A549 treated with dexamethasone at 1 μM for 4 hours (cell line): ENCODE data around the gene KCNK15. TPM values are rescaled to one million over a fixed set of nuclear protein-coding genes. Genes with fewer than 3 reads are reported as not detected.

Experiments used
- total RNA-seq: library from RNA; stranded (reverse); fragments of 200-300 nt; extraction: Qiagen RNA extraction; gene quantifications from 5 replicates; pipeline ENCODE4 v1.2.3, GENCODE V29; 2022

Gene KCNK15
- total RNA-seq: 0.41 to 0.73 TPM (median 0.66 TPM) in 5 replicates

DNA sequence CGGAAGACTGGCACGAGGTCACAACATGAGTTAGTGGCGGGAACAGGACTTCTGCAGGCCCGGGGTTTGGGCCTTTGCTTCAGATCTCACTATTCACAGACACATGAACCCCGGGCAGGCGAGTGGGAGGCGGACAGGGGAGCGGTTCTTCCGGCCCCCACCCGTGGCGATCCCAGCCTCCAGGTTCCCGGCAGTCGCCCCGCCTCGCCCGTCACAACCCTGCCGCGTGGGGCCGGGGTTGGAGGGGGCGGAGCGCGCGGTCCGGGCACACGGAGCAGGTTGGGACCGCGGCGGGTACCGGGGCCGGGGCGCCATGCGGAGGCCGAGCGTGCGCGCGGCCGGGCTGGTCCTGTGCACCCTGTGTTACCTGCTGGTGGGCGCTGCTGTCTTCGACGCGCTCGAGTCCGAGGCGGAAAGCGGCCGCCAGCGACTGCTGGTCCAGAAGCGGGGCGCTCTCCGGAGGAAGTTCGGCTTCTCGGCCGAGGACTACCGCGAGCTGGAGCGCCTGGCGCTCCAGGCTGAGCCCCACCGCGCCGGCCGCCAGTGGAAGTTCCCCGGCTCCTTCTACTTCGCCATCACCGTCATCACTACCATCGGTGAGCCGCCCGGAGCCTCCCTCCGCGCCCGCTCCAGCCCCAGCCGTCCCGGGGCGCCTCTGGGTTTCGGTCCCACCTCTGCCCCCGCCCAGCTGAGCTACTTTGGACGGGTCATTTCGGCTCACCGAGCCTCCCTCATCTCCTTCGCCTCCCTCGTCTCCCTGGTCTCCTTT is at the start of gene KCNK15:
KCNK15 (plus strand) TSS at position 268 of the 769 bp plus-strand sequence; CDS start at position 314, 46 bp downstream.

DNA sequence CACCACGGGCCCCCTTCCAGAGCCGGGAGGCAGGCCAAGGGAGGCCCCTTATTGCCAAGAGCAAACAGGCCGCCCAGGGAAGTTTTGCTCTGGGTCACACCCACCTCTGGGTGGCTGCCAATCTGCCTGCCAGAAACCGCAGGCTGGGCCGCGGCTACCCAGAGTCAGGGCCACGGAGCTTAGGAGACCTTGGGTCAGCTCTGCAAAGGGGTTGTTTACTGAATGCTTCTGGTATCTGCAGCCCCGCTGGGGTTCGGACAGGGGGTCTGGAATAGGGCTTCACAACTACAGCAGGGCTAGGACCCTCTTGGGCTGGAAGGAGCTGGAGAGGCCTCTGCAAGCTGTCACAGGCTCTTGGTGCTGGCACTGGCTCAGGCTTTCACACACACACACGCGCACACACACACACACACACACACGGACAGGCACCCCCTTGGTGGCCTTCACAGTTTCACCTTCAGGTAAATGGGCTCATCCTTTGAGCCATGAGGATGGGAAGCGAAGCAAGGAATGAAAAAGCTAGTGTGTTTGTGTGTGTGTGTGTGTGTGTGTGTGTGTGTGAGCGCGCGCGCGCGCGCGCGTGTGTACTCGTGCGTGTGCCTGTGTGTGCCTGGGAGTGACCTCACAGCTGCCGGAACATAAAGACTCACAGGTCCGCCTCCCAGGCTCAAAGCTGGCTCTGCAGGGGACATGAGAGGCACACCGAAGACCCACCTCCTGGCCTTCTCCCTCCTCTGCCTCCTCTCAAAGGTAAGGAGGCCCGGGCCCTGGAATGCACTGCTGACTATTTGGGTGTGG is 30.8 kb upstream of the KCNK15 start, which contains the start of gene CCN5:
CCN5 (plus strand) TSS at position 669 of the 798 bp plus-strand sequence; CDS start at position 691, 22 bp downstream.

Other genes with a start within 250 kb of the KCNK15 start
- gene SERINC3, start 223.8 kb upstream of the KCNK15 start, total RNA-seq: 72.9 to 97.7 TPM (median 89.1 TPM) in 5 replicates
- 35.4 to 39.8 TPM (median 39.1 TPM) in 5 replicates for gene PKIG, start 163.3 kb upstream of the KCNK15 start, total RNA-seq
- 49.6 to 60.7 TPM (median 56.3 TPM) in 5 replicates for gene ADA, start 94.2 kb upstream of the KCNK15 start, total RNA-seq
- gene CCN5, start 30.5 kb upstream of the KCNK15 start, total RNA-seq: 23.1 to 34.3 TPM (median 24.5 TPM) in 5 replicates
- gene RIMS4, start 64.7 kb downstream of the KCNK15 start, total RNA-seq: 1.7 to 2.4 TPM (median 2.1 TPM) in 5 replicates
- 195 to 228 TPM (median 209 TPM) in 5 replicates for gene YWHAB, start 139.8 kb downstream of the KCNK15 start, total RNA-seq
- 7.9 to 18.0 TPM (median 13.1 TPM) in 5 replicates for gene PABPC1L, start 164.2 kb downstream of the KCNK15 start, total RNA-seq
- gene TOMM34, start 214.5 kb downstream of the KCNK15 start, total RNA-seq: 38.3 to 42.4 TPM (median 39.4 TPM) in 5 replicates
- 12.3 to 17.9 TPM (median 16.2 TPM) in 5 replicates for gene STK4, start 220.6 kb downstream of the KCNK15 start, total RNA-seq